Esophagus muscularis mucosa (tissue), 4 donors: ENCODE results near the gene DCTN3. TPM values are rescaled to one million over a fixed set of nuclear protein-coding genes. Genes with fewer than 3 reads are reported as not detected.

Experiments used
- DNase-seq: peaks from one replicate; pipeline ENCODE4 v3.0.0-alpha.2; 2017; ENCODE audit errors: extremely low spot score
- H3K27ac ChIP-seq, 4 donors: fragments of 200-600 bp; sonication (generic); replicated peaks in 1 of 4; 1 replicate in 3 of 4; 2 replicates in 1 of 4; pipeline ENCODE4 v1.5.1; 2016 to 2019; ENCODE audit warnings: mild to moderate bottlenecking in 1 of 4
- H3K27me3 ChIP-seq, 4 donors: fragments of 200-600 bp; sonication (generic); one replicate each; pipeline versions ENCODE4 v1.5.1 to v1.6.0; 2016 to 2019
- H3K36me3 ChIP-seq, 4 donors: fragments of 200-600 bp; sonication (generic); one replicate each; pipeline ENCODE4 v1.5.1; 2016 to 2019
- H3K4me1 ChIP-seq, 4 donors: fragments of 200-600 bp; sonication (generic); one replicate each; pipeline ENCODE4 v1.5.1; 2016 to 2019
- H3K4me3 ChIP-seq, 4 donors: fragments of 200-600 bp; sonication (generic); 1 replicate in 2 of 4; 2 replicates in 2 of 4; pipeline ENCODE4 v1.5.1; 2016 to 2019; ENCODE audit warnings: mild to moderate bottlenecking in 4 of 4, moderate library complexity in 1 of 4
- H3K9me3 ChIP-seq, 4 donors: fragments of 200-600 bp; sonication (generic); 1 replicate in 3 of 4; 2 replicates in 1 of 4; pipeline ENCODE4 v1.5.1; 2016 to 2019
- EP300 ChIP-seq: sonication (generic); formaldehyde crosslinking; IDR thresholded peaks from one replicate; pipeline ENCODE4 v1.6.1; 2017; ENCODE audit warnings: antibody characterized with exemption
- POLR2A ChIP-seq: fragments of 450-650 bp; IDR thresholded peaks from one replicate; pipeline ENCODE4 v1.6.1; 2017; ENCODE audit warnings: antibody characterized with exemption, moderate library complexity, mild to moderate bottlenecking, low read depth
- POLR2AphosphoS5 ChIP-seq, 2 donors: sonication (generic); formaldehyde crosslinking; IDR thresholded peaks; one replicate each; pipeline ENCODE4 v1.6.1; 2017; ENCODE audit warnings: antibody characterized with exemption in 2 of 2
- WGBS: methylation state at CpG from one replicate; pipeline ENCODE4 v1.1.5; 2018; 5-methylcytosine and 5-hydroxymethylcytosine counted together
- intact Hi-C: fragments of 100-400 bp; cut with DNase I; formaldehyde crosslinking; loops from one replicate; pipeline ENCODE4 v1.15.1; 2023
- total RNA-seq, 4 donors: library from RNA; depleted of rRNA; stranded (reverse); fragments of >200 nt; gene quantifications; one replicate each; pipeline versions ENCODE4 v1.1.0 to v1.2.1, GENCODE V29; 2016
- TF ChIP-seq, protein P1 (sequence below), 3 experiments: fragments of 200-600 bp in 2 of 3; fragments of 450-650 bp in 1 of 3; sonication (generic) in 2 of 3; IDR thresholded peaks; one replicate each; pipeline ENCODE4 v1.5.1; 2017 to 2019; ENCODE audit warnings: antibody characterized with exemption in 3 of 3, mild to moderate bottlenecking in 2 of 3, moderate library complexity in 1 of 3

Gene DCTN3
- total RNA-seq, 4 donors from 2014 or later = 104 to 129 (median 113) TPM

GRCh38 chr9:34578241-34579103 lies 41.8 kb downstream of the DCTN3 start:
- H3K9me3 ChIP-seq = no peaks in the 10 kb centered on the region
- no peaks in the 10 kb centered on the region for H3K36me3 ChIP-seq
- intact Hi-C loops = no loop called here
- DNase-seq = no peak
- peaks cover 14 to 28% (median 21%) of the 10 kb centered on the region in 4 donors for H3K4me1 ChIP-seq
- WGBS = 15% methylated on average over 12 of the region's 28 CpGs
- peak overlapping the region; percentile 43 to 53 (median 44) for H3K4me3 ChIP-seq
- TF ChIP-seq POLR2AphosphoS5 (IDR thresholded peaks at IDR 0.05) = no peak
- no peak for TF ChIP-seq EP300
- no peak for TF ChIP-seq POLR2A
- TF ChIP-seq, protein P1, sequence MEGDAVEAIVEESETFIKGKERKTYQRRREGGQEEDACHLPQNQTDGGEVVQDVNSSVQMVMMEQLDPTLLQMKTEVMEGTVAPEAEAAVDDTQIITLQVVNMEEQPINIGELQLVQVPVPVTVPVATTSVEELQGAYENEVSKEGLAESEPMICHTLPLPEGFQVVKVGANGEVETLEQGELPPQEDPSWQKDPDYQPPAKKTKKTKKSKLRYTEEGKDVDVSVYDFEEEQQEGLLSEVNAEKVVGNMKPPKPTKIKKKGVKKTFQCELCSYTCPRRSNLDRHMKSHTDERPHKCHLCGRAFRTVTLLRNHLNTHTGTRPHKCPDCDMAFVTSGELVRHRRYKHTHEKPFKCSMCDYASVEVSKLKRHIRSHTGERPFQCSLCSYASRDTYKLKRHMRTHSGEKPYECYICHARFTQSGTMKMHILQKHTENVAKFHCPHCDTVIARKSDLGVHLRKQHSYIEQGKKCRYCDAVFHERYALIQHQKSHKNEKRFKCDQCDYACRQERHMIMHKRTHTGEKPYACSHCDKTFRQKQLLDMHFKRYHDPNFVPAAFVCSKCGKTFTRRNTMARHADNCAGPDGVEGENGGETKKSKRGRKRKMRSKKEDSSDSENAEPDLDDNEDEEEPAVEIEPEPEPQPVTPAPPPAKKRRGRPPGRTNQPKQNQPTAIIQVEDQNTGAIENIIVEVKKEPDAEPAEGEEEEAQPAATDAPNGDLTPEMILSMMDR (IDR thresholded peaks at IDR 0.05) = no peak
- H3K27ac ChIP-seq = peak overlapping the region in 1 of 4 donors; percentile 33
- peaks cover 0 to 95% (median 18%) of the 10 kb centered on the region in 4 donors for H3K27me3 ChIP-seq

DNA sequence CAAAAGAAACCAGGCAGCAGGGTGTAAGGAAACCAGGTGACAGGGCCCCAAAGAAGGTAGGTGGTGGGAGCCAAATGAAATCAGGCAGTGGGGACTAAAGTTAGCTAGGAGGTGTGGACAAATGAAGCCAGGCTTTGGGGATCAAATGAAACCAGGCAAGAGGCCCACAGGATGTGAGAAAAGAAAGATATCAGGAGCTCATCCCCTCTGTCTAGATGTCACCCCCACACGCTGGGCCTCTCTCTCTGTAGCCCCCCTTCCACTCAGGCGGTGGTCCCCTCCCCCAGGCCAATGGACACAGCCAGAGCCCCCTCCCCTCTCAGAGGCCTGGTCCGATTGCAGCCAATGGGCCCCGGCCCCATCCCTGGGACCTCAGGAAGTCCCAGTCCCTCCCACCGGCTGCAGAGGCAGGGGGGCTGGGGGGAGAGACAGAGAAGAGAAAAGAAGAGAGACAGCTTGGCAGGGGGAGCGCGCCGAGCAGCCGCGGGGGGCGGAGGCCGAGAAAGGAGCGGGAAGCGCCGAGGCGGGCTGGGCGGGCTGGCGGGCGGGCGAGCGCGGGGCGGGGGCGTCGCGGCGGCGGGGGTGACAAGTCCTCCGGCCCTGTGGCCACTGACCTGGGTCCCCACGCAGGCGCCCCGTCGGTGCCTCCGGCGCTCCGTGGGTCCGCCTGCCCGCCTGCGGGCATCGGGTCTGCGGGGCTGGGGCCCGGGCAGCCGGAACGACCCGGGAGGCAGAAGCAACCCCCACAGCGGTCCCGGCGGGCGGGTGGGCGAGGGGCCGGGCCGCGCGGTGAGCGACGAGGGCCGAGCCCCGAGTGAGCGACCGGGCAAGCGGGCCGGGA lies 42.7 kb downstream of the DCTN3 start:
- H3K27me3 ChIP-seq = peaks cover 0 to 88% (median 18%) of the 10 kb centered on the region in 4 donors
- peak overlapping the region in 1 of 4 donors; percentile 33 for H3K27ac ChIP-seq
- intact Hi-C loops = no loop called here
- no peaks in the 10 kb centered on the region for H3K9me3 ChIP-seq
- TF ChIP-seq, protein P1 (IDR thresholded peaks at IDR 0.05) = no peak
- TF ChIP-seq POLR2A (no peak), POLR2AphosphoS5 (IDR thresholded peaks at IDR 0.05) (no peak), EP300 (no peak)
- DNase-seq = no peak
- WGBS = 30% methylated on average over 4 of the region's 62 CpGs
- H3K36me3 ChIP-seq = no peaks in the 10 kb centered on the region
- peaks cover 14 to 28% (median 21%) of the 10 kb centered on the region in 4 donors for H3K4me1 ChIP-seq
- peak overlapping the region; percentile 43 to 53 (median 44) for H3K4me3 ChIP-seq

GRCh38 chr9:34576597-34577399 lies 43.5 kb downstream of the DCTN3 start:
- WGBS = 74% methylated on average over 13 of the region's 14 CpGs
- H3K27ac ChIP-seq = no peak overlapping the region
- no peaks in the 10 kb centered on the region for H3K36me3 ChIP-seq
- H3K4me3 ChIP-seq = no peak overlapping the region
- no peak for TF ChIP-seq POLR2A
- intact Hi-C loops = no loop called here
- peaks cover 14 to 33% (median 23%) of the 10 kb centered on the region in 4 donors for H3K4me1 ChIP-seq
- H3K27me3 ChIP-seq = peaks cover 0 to 83% (median 18%) of the 10 kb centered on the region in 4 donors
- no peak for DNase-seq
- H3K9me3 ChIP-seq = no peaks in the 10 kb centered on the region

GRCh38 chr9:34575862-34576596 lies 44.3 kb downstream of the DCTN3 start:
- intact Hi-C loops = no loop called here
- Histone ChIP-seq H3K27ac (no peak overlapping the region), H3K9me3 (no peaks in the 10 kb centered on the region), H3K4me1 (peaks cover 14 to 40% (median 27%) of the 10 kb centered on the region in 4 donors), H3K4me3 (no peak overlapping the region), H3K36me3 (no peaks in the 10 kb centered on the region), H3K27me3 (peaks cover 0 to 76% (median 18%) of the 10 kb centered on the region in 4 donors)
- TF ChIP-seq POLR2A (no peak), POLR2AphosphoS5 (IDR thresholded peaks at IDR 0.05) (no peak)
- 83% methylated on average over 21 of the region's 21 CpGs for WGBS
- DNase-seq = no peak

GRCh38 chr9:34575241-34575640 lies 45.1 kb downstream of the DCTN3 start:
- peaks cover 0 to 68% (median 18%) of the 10 kb centered on the region in 4 donors for H3K27me3 ChIP-seq
- H3K4me1 ChIP-seq = peaks cover 14 to 48% (median 33%) of the 10 kb centered on the region in 4 donors

More at GRCh38 chr9:34575241-34575640, 45.1 kb downstream of the DCTN3 start:
- intact Hi-C loops = no loop called here
- no peaks in the 10 kb centered on the region for H3K36me3 ChIP-seq
- H3K4me3 ChIP-seq = no peak overlapping the region
- no peak for DNase-seq
- H3K27ac ChIP-seq = no peak overlapping the region
- WGBS = 53% methylated on average over 8 of the region's 8 CpGs
- H3K9me3 ChIP-seq = no peaks in the 10 kb centered on the region
- no peak for TF ChIP-seq POLR2A
